Measurements from ENCODE around the gene GSDMA.

The GSDMA gene

GRCh38 chr17:39927101-39927928 is 35.5 kb upstream of the GSDMA start, which contains the start of the genes LRRC3C and ORMDL3 (continued):
- TF ChIP-seq INSM2 (tag by site-specific recombination; IDR thresholded peaks at IDR 0.05): 0 out of 2 replicates have a peak, but pooled peaks have one; percentile 29
- peak; percentile 99 for TF ChIP-seq ZNF341 (tag by site-specific recombination; IDR thresholded peaks at IDR 0.05; ENCODE audit: low read depth)
- no peak for TF ChIP-seq SALL2 (tag by site-specific recombination; IDR thresholded peaks at IDR 0.05; ENCODE audit: borderline replicate concordance)
- no peak for TF ChIP-seq BCL11A (tag by site-specific recombination; IDR thresholded peaks at IDR 0.05; ENCODE audit: low read depth)
- peak; percentile 68; the same call in 1 of the 2 replicates for TF ChIP-seq ZNF639 (tag by site-specific recombination; IDR thresholded peaks at IDR 0.05)
- 0 out of 2 replicates have a peak, but pooled peaks have one; percentile 25 for TF ChIP-seq ZNF133 (tag by site-specific recombination; IDR thresholded peaks at IDR 0.05)
- no peak for TF ChIP-seq PRDM1 (tag by site-specific recombination; IDR thresholded peaks at IDR 0.05)
- peak; percentile 96 for TF ChIP-seq ZEB2 (tag by site-specific recombination; IDR thresholded peaks at IDR 0.05)
- TF ChIP-seq ZNF549 (tag by site-specific recombination; IDR thresholded peaks at IDR 0.05): no peak
- TF ChIP-seq ZFHX2 (tag by site-specific recombination; conservative IDR thresholded peaks at IDR 0.05): peak; percentile 88
- TF ChIP-seq ZNF629 (tag by site-specific recombination; IDR thresholded peaks at IDR 0.05): peak; percentile 98
- no peak for TF ChIP-seq ZNF624 (tag by site-specific recombination; IDR thresholded peaks at IDR 0.05)
- TF ChIP-seq ZBTB48 (tag by site-specific recombination; IDR thresholded peaks at IDR 0.05): peak; percentile 30; the same call in 1 of the 2 replicates
- TF ChIP-seq ZFP37 (tag by site-specific recombination; IDR thresholded peaks at IDR 0.05): 0 out of 2 replicates have a peak, but pooled peaks have one; percentile 18
- TF ChIP-seq KLF1 (tag by site-specific recombination; IDR thresholded peaks at IDR 0.05): peak; percentile 65
- peak; percentile 22 for TF ChIP-seq ZNF501 (tag by site-specific recombination; IDR thresholded peaks at IDR 0.05)
- peak; percentile 40; the same call in 1 of the 2 replicates for TF ChIP-seq ZBTB6 (tag by site-specific recombination; IDR thresholded peaks at IDR 0.05)
- peak; percentile 81 for TF ChIP-seq PRDM10 (tag by site-specific recombination; IDR thresholded peaks at IDR 0.05)
- no peak for TF ChIP-seq ZNF350 (tag by site-specific recombination; IDR thresholded peaks at IDR 0.05)
- TF ChIP-seq ZNF211 (tag by site-specific recombination; IDR thresholded peaks at IDR 0.05; ENCODE audit: low read depth): no peak
- TF ChIP-seq ZSCAN16 (tag by site-specific recombination; IDR thresholded peaks at IDR 0.05): no peak
- TF ChIP-seq PRDM4 (tag by site-specific recombination; IDR thresholded peaks at IDR 0.05): 0 out of 2 replicates have a peak, but pooled peaks have one; percentile 7
- TF ChIP-seq ZBTB11 (tag by site-specific recombination; conservative IDR thresholded peaks at IDR 0.05; ENCODE audit: low read depth): peak; percentile 69
- no peak for TF ChIP-seq ZNF670 (tag by site-specific recombination; IDR thresholded peaks at IDR 0.05; ENCODE audit: low read depth)
- TF ChIP-seq BCL11B (tag by site-specific recombination; IDR thresholded peaks at IDR 0.05; ENCODE audit: low read depth): peak; percentile 75; the same call in 1 of the 2 replicates
